ENCODE measurements around the gene DGLUCY.

Gene DGLUCY

DNA sequence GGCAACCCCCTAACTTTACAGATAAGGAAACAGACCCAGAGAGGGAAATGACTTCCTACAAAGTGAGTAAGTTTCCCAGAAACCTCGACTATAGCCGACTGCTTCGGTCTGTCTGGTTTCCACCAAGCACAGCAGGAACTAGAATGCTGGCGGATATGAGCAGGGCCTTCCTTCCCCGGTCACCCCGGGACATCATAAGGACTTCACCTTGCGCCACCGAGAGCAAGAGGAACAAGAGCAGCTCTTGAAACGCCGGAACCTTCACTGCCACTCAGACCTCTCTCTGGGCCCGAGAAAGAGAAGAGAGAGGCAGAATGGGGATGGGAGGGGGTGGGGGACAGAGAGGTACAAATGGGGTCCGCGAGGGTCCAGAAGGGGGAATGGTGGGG, 160.0 kb downstream of the DGLUCY start:
- no peak for DNase-seq (ENCODE audit: low read depth in 4 of 4, low spot score in 1 of 4)

DNA sequence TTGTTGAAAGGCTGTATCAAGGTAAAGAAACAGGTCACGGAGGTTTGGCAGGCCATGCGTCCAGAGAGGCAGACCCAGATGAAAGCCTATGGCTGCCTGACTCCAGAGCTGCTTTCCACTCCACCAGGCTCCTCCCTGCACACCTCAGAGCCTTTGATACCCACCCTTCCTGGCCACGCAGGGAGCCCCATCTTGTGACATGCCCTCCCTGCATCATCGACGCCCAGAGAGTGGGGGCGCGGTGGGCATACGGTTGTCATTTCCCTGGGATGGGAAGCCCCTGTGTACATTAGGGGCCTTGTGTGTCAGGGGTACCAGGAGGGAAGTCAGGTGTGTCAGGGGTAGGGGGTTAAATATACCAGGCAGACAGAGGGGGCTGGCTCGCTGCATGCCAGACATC, 160.9 kb downstream of the DGLUCY start:
- no peak for DNase-seq (ENCODE audit: low read depth in 4 of 4, low spot score in 1 of 4)

Data from stimulated activated CD4-positive, alpha-beta T cell treated with anti-CD3 and anti-CD28 coated beads, Interleukin-1b, Interleukin-23, amount 100 ng/mL, for 24 hours (primary cell).